HuH-7 (cell line): ENCODE data around the gene NIPSNAP3A.

Source experiments
- DNase-seq: peaks from one replicate; pipeline ENCODE4 v3.0.0; 2011; ENCODE audit warnings: low spot score

NIPSNAP3A gene

GRCh38 chr9:104774831-104775573 lies 27.5 kb downstream of the NIPSNAP3A start:
- DNase-seq: no peak

GRCh38 chr9:104775574-104775936 lies 28.1 kb downstream of the NIPSNAP3A start:
- DNase-seq: no peak

GRCh38 chr9:104775976-104776375 lies 28.5 kb downstream of the NIPSNAP3A start:
- no peak for DNase-seq

GRCh38 chr9:104776797-104777196 lies 29.3 kb downstream of the NIPSNAP3A start:
- DNase-seq: no peak

GRCh38 chr9:104778802-104779201 lies 31.3 kb downstream of the NIPSNAP3A start:
- DNase-seq: no peak

GRCh38 chr9:104779334-104779733 lies 31.9 kb downstream of the NIPSNAP3A start:
- DNase-seq: no peak

GRCh38 chr9:104779946-104780535 lies 32.6 kb downstream of the NIPSNAP3A start:
- no peak for DNase-seq

GRCh38 chr9:104780796-104781395 lies 33.4 kb downstream of the NIPSNAP3A start:
- no peak for DNase-seq

- no peak for DNase-seq
Measured at GRCh38 chr9:104783588-104783987, 36.1 kb downstream of the NIPSNAP3A start.

GRCh38 chr9:104784098-104784497 lies 36.6 kb downstream of the NIPSNAP3A start:
- DNase-seq: no peak

GRCh38 chr9:104786293-104786692 lies 38.8 kb downstream of the NIPSNAP3A start:
- no peak for DNase-seq

- DNase-seq: no peak
Measured at GRCh38 chr9:104787306-104788015, 40.0 kb downstream of the NIPSNAP3A start.

- DNase-seq: no peak
Measured at GRCh38 chr9:104788251-104788650, 40.8 kb downstream of the NIPSNAP3A start.

- DNase-seq: no peak
Measured at GRCh38 chr9:104794070-104794469, 46.6 kb downstream of the NIPSNAP3A start.

GRCh38 chr9:104795082-104795481 lies 47.6 kb downstream of the NIPSNAP3A start:
- no peak for DNase-seq

GRCh38 chr9:104795857-104796256 lies 48.4 kb downstream of the NIPSNAP3A start:
- DNase-seq: no peak

GRCh38 chr9:104798209-104798995 lies 50.9 kb downstream of the NIPSNAP3A start:
- no peak for DNase-seq

GRCh38 chr9:104800068-104800785 lies 52.7 kb downstream of the NIPSNAP3A start:
- DNase-seq: no peak

- no peak for DNase-seq
Measured at GRCh38 chr9:104802110-104802509, 54.6 kb downstream of the NIPSNAP3A start.

- no peak for DNase-seq
Measured at GRCh38 chr9:104802906-104803305, 55.4 kb downstream of the NIPSNAP3A start.

- no peak for DNase-seq
Measured at GRCh38 chr9:104805441-104805840, 58.0 kb downstream of the NIPSNAP3A start.
